Small intestine (tissue), 7 donors: ENCODE results near the gene WIPF1. TPM values are rescaled to one million over a fixed set of nuclear protein-coding genes. Genes with fewer than 3 reads are reported as not detected.
"Not testable (repeated sequence)": the region's sequence is repeated elsewhere in the genome, so short reads cannot be mapped to it uniquely, and the experiment has no call there.

ENCODE experiments used
- DNase-seq, 2 donors: peaks; one replicate each; pipeline versions ENCODE4 v3.0.0 to v3.0.0-alpha.2; 2013
- FAIRE-seq: peaks from 2 replicates; lab custom pipeline; 2012; peaks lifted over from hg19 to GRCh38; lab: Jason Lieb, UNC
- H3K27ac ChIP-seq, 3 donors: one replicate each; pipeline ENCODE4 v1.5.1; 2013; ENCODE audit warnings: low read length in 2 of 3, mild to moderate bottlenecking in 2 of 3, control low read depth in 1 of 3, inconsistent platforms in 1 of 3, low read depth in 1 of 3, moderate library complexity in 1 of 3
- H3K27me3 ChIP-seq, 3 donors: one replicate each; pipeline ENCODE4 v1.6.1; 2013; ENCODE audit warnings: low read length in 3 of 3, inconsistent platforms in 1 of 3; ENCODE audit not compliant: control insufficient read depth in 3 of 3, insufficient read depth in 3 of 3
- H3K36me3 ChIP-seq, 3 donors: one replicate each; pipeline ENCODE4 v1.6.1; 2013; ENCODE audit warnings: low read length in 3 of 3, inconsistent platforms in 1 of 3, low read depth in 1 of 3, mild to moderate bottlenecking in 1 of 3, moderate library complexity in 1 of 3; ENCODE audit not compliant: control insufficient read depth in 3 of 3, insufficient read depth in 2 of 3
- H3K4me1 ChIP-seq, 3 donors: one replicate each; pipeline ENCODE4 v1.6.1; 2013; ENCODE audit warnings: low read length in 2 of 3, inconsistent platforms in 1 of 3, low read depth in 1 of 3, mild to moderate bottlenecking in 1 of 3, moderate library complexity in 1 of 3; ENCODE audit not compliant: control insufficient read depth in 3 of 3, insufficient read depth in 2 of 3
- H3K4me3 ChIP-seq, 3 donors: one replicate each; pipeline ENCODE4 v1.5.1; 2013; ENCODE audit warnings: low read length in 3 of 3, control low read depth in 1 of 3, inconsistent platforms in 1 of 3, low read depth in 1 of 3, mild to moderate bottlenecking in 1 of 3, moderate library complexity in 1 of 3
- H3K9me3 ChIP-seq, 2 donors: one replicate each; pipeline ENCODE4 v1.6.1; 2013; ENCODE audit warnings: low read depth in 1 of 2, low read length in 1 of 2; ENCODE audit not compliant: control insufficient read depth in 2 of 2, insufficient read depth in 1 of 2
- WGBS, 3 donors: extraction: QIAGEN DNeasy Blood & Tissue Kit; methylation state at CpG; one replicate each; pipeline ENCODE4 v1.1.7; 2013; 5-methylcytosine and 5-hydroxymethylcytosine counted together
- polyA plus RNA-seq, 4 donors: library from polyadenylated mRNA; stranded (reverse) in 3 of 4; unstranded in 1 of 4; fragments of 200-250 nt in 3 of 4; fragments of 120-200 nt in 1 of 4; gene quantifications; one replicate each; pipeline versions ENCODE4 v1.2.1 to v1.2.3, GENCODE V29; 2013
- donor health status: healthy with polysubstance abuse.
- donor health status: control.
- donor health status: control.
- donor health status: Bipolar disorder and iron deficiency.
- donor health status: healthy.

WIPF1 gene
- polyA plus RNA-seq, 4 donors, result 3.1 to 28.9 (median 14.6) TPM

- Histone ChIP-seq H3K9me3 (no peaks in the 10 kb centered on the region), H3K4me1 (peaks cover 0 to 2% (median 0%) of the 10 kb centered on the region in 3 donors), H3K4me3 (no peak overlapping the region), H3K27me3 (no peaks in the 10 kb centered on the region), H3K36me3 (peaks cover 0 to 24% (median 8%) of the 10 kb centered on the region in 3 donors), H3K27ac (no peak overlapping the region)
- FAIRE-seq (no peak), DNase-seq (no peak)
Observed at GRCh38 chr2:174560737-174561136, 36.9 kb downstream of the WIPF1 start.

- no peak overlapping the region for H3K4me3 ChIP-seq
- no peaks in the 10 kb centered on the region for H3K27me3 ChIP-seq
- DNase-seq (no peak), FAIRE-seq (no peak)
- WGBS, 3 donors, result 71 to 77% (median 76%) methylated on average over 4 of the region's 4 CpGs
- H3K27ac ChIP-seq, result no peak overlapping the region
- peaks cover 0 to 2% (median 0%) of the 10 kb centered on the region in 3 donors for H3K4me1 ChIP-seq
- H3K36me3 ChIP-seq, result peaks cover 0 to 4% (median 0%) of the 10 kb centered on the region in 3 donors
- peaks cover 0 to 10% of the 10 kb centered on the region in 2 donors for H3K9me3 ChIP-seq
Observed at GRCh38 chr2:174555998-174556397, 41.6 kb downstream of the WIPF1 start.

DNA sequence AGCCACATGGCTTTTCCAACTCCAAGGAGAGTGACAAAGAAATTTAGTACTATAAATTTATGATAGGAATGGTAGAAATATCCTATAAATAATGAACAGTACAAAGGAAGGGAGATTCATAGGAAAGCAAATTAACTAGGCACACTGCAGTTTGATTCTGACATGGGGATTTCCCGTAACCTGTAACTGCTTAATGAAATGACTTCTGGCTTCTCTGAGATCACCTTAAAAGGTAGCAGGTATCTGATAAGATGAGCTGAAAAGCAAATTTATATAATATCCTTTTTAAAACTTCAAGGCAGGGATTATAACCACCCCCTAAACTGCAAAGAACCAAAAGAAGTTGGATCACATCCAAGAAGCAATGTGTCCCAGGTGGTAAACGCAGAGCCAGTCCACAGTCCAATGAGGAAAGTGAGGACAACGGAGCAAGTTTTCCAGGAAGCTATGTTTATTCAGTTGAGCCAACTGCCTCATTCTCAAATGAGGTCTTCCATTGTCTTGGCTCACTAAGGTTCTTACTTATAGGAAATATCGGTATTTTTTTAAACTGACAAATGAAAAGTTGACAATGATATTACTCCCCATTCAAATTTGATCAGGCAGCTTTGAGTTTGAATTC is 43.0 kb downstream of the WIPF1 start:
- Histone ChIP-seq H3K9me3 (peaks cover 0 to 10% of the 10 kb centered on the region in 2 donors), H3K36me3 (peaks cover 0 to 4% (median 0%) of the 10 kb centered on the region in 3 donors), H3K27me3 (no peaks in the 10 kb centered on the region), H3K27ac (no peak overlapping the region), H3K4me3 (no peak overlapping the region), H3K4me1 (peaks cover 0 to 2% (median 0%) of the 10 kb centered on the region in 3 donors)
- peak; percentile 61 to 69 for DNase-seq
- 18 to 48% (median 33%) methylated on average over 4 of the region's 4 CpGs for WGBS, 3 donors
- FAIRE-seq, result no peak

- peaks cover 0 to 10% of the 10 kb centered on the region in 2 donors for H3K9me3 ChIP-seq
- FAIRE-seq (no peak), DNase-seq (peak in 1 of 2 donors; percentile 40)
- H3K27me3 ChIP-seq, result no peaks in the 10 kb centered on the region
- peaks cover 0 to 4% (median 0%) of the 10 kb centered on the region in 3 donors for H3K36me3 ChIP-seq
- no peak overlapping the region for H3K4me3 ChIP-seq
- H3K27ac ChIP-seq, result peak overlapping the region in 1 of 3 donors; percentile 26
- H3K4me1 ChIP-seq, result peaks cover 0 to 2% (median 0%) of the 10 kb centered on the region in 3 donors
- 63 to 93% (median 68%) methylated on average over 5 of the region's 5 CpGs for WGBS, 3 donors
Observed at GRCh38 chr2:174553811-174554493, 43.7 kb downstream of the WIPF1 start.

DNA sequence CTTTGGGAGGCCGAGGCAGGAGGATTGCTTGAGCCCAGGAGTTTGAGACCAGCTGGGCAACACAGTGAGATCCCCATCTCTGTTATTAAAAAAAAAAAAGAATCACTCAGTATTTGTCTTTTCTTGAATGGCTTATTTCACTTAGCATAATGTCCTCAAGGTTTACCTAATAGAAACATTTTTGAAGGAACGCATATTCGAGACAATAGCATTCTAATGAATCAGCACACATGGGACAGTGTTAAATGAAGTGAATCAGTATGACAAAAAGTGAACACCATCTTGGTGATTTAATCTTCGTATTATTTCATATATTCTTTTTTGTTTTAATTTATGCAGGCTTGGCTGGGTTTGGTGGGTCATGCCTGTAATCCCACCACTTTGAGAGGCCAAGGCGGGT is 44.7 kb downstream of the WIPF1 start:
- peaks cover 0 to 2% (median 0%) of the 10 kb centered on the region in 3 donors for H3K4me1 ChIP-seq
- DNase-seq (no peak), FAIRE-seq (no peak)
- no peak overlapping the region for H3K4me3 ChIP-seq
- 78 to 88% (median 84%) methylated on average over 5 of the region's 5 CpGs for WGBS, 3 donors
- H3K27me3 ChIP-seq, result no peaks in the 10 kb centered on the region
- H3K27ac ChIP-seq, result no peak overlapping the region
- H3K9me3 ChIP-seq, result peaks cover 0 to 10% of the 10 kb centered on the region in 2 donors
- no peaks in the 10 kb centered on the region for H3K36me3 ChIP-seq

GRCh38 chr2:174551697-174552096 is 45.9 kb downstream of the WIPF1 start:
- 93 to 97% (median 95%) methylated on average over 4 of the region's 4 CpGs for WGBS, 3 donors
- Histone ChIP-seq H3K4me3 (no peak overlapping the region), H3K36me3 (no peaks in the 10 kb centered on the region), H3K27me3 (no peaks in the 10 kb centered on the region), H3K4me1 (peaks cover 0 to 2% (median 0%) of the 10 kb centered on the region in 3 donors), H3K27ac (no peak overlapping the region), H3K9me3 (peaks cover 0 to 10% of the 10 kb centered on the region in 2 donors)
- no peak for DNase-seq
- no peak for FAIRE-seq

DNA sequence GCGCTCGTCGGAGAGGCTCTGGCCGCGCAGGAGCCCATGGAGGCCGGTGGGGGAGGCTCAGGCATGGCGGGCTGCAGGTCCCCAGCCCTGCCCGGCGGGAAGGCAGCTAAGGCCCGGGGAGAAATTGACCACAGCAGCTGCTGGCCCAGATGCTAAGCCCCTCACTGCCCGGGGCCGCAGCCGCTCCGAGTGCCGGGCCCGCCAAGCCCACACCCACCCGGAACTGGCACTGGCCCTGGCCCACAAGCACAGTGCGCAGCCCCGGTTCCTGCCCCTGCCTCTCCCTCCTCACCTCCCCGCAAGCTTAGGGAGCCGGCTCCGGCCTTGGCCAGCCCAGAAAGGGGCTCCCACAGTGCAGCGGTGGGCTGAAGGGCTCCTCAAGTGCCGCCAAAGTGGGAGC is 49.0 kb downstream of the WIPF1 start:
- H3K9me3 ChIP-seq, H3K4me3 ChIP-seq, H3K27ac ChIP-seq, H3K27me3 ChIP-seq, DNase-seq, H3K4me1 ChIP-seq, FAIRE-seq, H3K36me3 ChIP-seq: not testable (repeated sequence)
- 86 to 91% (median 89%) methylated on average over 23 to 24 of the region's 24 CpGs for WGBS, 3 donors

DNA sequence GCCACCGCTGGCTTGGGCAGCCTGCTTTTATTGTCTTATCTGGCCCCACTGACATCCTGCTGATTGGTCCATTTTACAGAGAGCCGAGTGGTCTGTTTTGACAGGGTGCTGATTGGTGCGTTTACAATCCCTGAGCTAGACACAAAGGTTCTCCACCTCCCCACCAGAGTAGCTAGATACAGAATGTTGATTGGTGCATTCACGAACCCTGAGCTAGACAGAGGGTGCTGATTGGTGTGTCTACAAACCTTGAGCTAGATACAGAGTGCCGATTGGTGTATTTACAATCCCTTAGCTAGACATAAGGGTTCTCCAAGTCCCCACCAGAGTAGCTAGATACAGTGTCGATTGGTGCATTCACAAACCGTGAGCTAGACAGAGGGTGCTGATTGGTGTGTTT is 49.6 kb downstream of the WIPF1 start:
- not testable (repeated sequence) for H3K4me3 ChIP-seq, DNase-seq, H3K27ac ChIP-seq, H3K36me3 ChIP-seq, FAIRE-seq, H3K27me3 ChIP-seq, H3K9me3 ChIP-seq, H3K4me1 ChIP-seq
- 93 to 96% (median 96%) methylated on average over 7 of the region's 7 CpGs for WGBS, 3 donors
